ENCODE data around the gene CHCHD6.

CHCHD6 gene

DNA sequence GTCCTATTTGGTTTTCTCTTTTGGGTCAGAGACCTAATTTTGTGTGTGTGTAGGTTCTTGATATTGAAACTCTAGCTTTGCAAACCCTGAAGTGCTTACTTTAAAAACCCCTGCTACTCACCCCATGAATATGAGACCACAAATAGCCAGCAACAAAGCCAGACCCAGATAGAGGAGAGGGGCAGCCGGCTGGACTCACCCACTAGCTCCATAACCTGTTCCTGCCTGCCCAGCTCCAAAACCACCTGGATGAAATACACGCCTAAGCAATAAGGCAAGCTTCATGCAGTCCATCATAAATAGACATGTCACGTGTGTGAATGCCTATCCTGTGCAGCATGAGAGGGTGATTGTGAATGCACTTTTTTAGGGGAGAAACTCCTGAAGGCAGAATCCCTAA lies 45.5 kb upstream of the CHCHD6 start:
- TF ChIP-seq, protein P1, sequence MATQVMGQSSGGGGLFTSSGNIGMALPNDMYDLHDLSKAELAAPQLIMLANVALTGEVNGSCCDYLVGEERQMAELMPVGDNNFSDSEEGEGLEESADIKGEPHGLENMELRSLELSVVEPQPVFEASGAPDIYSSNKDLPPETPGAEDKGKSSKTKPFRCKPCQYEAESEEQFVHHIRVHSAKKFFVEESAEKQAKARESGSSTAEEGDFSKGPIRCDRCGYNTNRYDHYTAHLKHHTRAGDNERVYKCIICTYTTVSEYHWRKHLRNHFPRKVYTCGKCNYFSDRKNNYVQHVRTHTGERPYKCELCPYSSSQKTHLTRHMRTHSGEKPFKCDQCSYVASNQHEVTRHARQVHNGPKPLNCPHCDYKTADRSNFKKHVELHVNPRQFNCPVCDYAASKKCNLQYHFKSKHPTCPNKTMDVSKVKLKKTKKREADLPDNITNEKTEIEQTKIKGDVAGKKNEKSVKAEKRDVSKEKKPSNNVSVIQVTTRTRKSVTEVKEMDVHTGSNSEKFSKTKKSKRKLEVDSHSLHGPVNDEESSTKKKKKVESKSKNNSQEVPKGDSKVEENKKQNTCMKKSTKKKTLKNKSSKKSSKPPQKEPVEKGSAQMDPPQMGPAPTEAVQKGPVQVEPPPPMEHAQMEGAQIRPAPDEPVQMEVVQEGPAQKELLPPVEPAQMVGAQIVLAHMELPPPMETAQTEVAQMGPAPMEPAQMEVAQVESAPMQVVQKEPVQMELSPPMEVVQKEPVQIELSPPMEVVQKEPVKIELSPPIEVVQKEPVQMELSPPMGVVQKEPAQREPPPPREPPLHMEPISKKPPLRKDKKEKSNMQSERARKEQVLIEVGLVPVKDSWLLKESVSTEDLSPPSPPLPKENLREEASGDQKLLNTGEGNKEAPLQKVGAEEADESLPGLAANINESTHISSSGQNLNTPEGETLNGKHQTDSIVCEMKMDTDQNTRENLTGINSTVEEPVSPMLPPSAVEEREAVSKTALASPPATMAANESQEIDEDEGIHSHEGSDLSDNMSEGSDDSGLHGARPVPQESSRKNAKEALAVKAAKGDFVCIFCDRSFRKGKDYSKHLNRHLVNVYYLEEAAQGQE (IDR thresholded peaks at IDR 0.05; ENCODE audit: insufficient read depth in 1 of 2, low read depth in 2 of 2, low read length in 2 of 2): no peak
- TF ChIP-seq FOXP2 (optimal IDR thresholded peaks at IDR 0.05; ENCODE audit: borderline replicate concordance, extremely low read depth, extremely low read length, insufficient read depth) (no peak), TAF1 (IDR thresholded peaks at IDR 0.05; ENCODE audit: borderline replicate concordance, insufficient read depth, low read length) (no peak), SIN3A (IDR thresholded peaks at IDR 0.05; ENCODE audit: borderline replicate concordance, insufficient read depth, low read length) (no peak), POLR2AphosphoS5 (IDR thresholded peaks at IDR 0.05; ENCODE audit: low read depth, low read length) (no peak)

GRCh38 chr3:126659915-126660886 lies 43.8 kb upstream of the CHCHD6 start:
- TF ChIP-seq SIN3A (IDR thresholded peaks at IDR 0.05; ENCODE audit: borderline replicate concordance, insufficient read depth, low read length) (no peak), FOXP2 (optimal IDR thresholded peaks at IDR 0.05; ENCODE audit: borderline replicate concordance, extremely low read depth, extremely low read length, insufficient read depth) (no peak), TAF1 (IDR thresholded peaks at IDR 0.05; ENCODE audit: borderline replicate concordance, insufficient read depth, low read length) (no peak), POLR2AphosphoS5 (IDR thresholded peaks at IDR 0.05; ENCODE audit: low read depth, low read length) (no peak)
- TF ChIP-seq, protein P1 (IDR thresholded peaks at IDR 0.05; ENCODE audit: insufficient read depth in 1 of 2, low read depth in 2 of 2, low read length in 2 of 2): no peak

GRCh38 chr3:126661532-126662364 lies 42.3 kb upstream of the CHCHD6 start:
- TF ChIP-seq POLR2AphosphoS5 (IDR thresholded peaks at IDR 0.05; ENCODE audit: low read depth, low read length) (no peak), SIN3A (IDR thresholded peaks at IDR 0.05; ENCODE audit: borderline replicate concordance, insufficient read depth, low read length) (no peak), TAF1 (IDR thresholded peaks at IDR 0.05; ENCODE audit: borderline replicate concordance, insufficient read depth, low read length) (no peak), FOXP2 (optimal IDR thresholded peaks at IDR 0.05; ENCODE audit: borderline replicate concordance, extremely low read depth, extremely low read length, insufficient read depth) (no peak)
- TF ChIP-seq, protein P1 (IDR thresholded peaks at IDR 0.05; ENCODE audit: insufficient read depth in 1 of 2, low read depth in 2 of 2, low read length in 2 of 2): no peak

GRCh38 chr3:126663257-126663656 lies 40.8 kb upstream of the CHCHD6 start:
- TF ChIP-seq POLR2AphosphoS5 (IDR thresholded peaks at IDR 0.05; ENCODE audit: low read depth, low read length) (no peak), FOXP2 (optimal IDR thresholded peaks at IDR 0.05; ENCODE audit: borderline replicate concordance, extremely low read depth, extremely low read length, insufficient read depth) (no peak), SIN3A (IDR thresholded peaks at IDR 0.05; ENCODE audit: borderline replicate concordance, insufficient read depth, low read length) (no peak), TAF1 (IDR thresholded peaks at IDR 0.05; ENCODE audit: borderline replicate concordance, insufficient read depth, low read length) (no peak)
- TF ChIP-seq, protein P1 (IDR thresholded peaks at IDR 0.05; ENCODE audit: insufficient read depth in 1 of 2, low read depth in 2 of 2, low read length in 2 of 2): no peak
